GM12872 (cell line): Measurements from ENCODE around the gene ATP4B.

ENCODE experiments used
- CTCF ChIP-seq: IDR thresholded peaks from 3 replicates; pipeline ENCODE4 v1.5.1; 2011; ENCODE audit warnings: low read depth, mild to moderate bottlenecking, low read length, moderate library complexity; ENCODE audit not compliant: insufficient read depth

Gene ATP4B

GRCh38 chr13:113637262-113638160, 20.5 kb downstream of the ATP4B start:
- no peak for TF ChIP-seq CTCF

GRCh38 chr13:113636266-113636963, 21.6 kb downstream of the ATP4B start:
- TF ChIP-seq CTCF = no peak

- no peak for TF ChIP-seq CTCF
Measured at GRCh38 chr13:113635709-113636108, 22.3 kb downstream of the ATP4B start.

GRCh38 chr13:113635048-113635420, 23.0 kb downstream of the ATP4B start:
- no peak for TF ChIP-seq CTCF

GRCh38 chr13:113634279-113635047, 23.5 kb downstream of the ATP4B start:
- TF ChIP-seq CTCF = no peak

- no peak for TF ChIP-seq CTCF
Measured at GRCh38 chr13:113633485-113633873, 24.5 kb downstream of the ATP4B start.
